GM19238 (cell line): ENCODE data around the gene WFDC2.

Experiments used
- DNase-seq: peaks from one replicate; pipeline ENCODE4 v3.0.0; 2011; ENCODE audit warnings: low spot score; ENCODE audit not compliant: insufficient read length

The WFDC2 gene

DNA sequence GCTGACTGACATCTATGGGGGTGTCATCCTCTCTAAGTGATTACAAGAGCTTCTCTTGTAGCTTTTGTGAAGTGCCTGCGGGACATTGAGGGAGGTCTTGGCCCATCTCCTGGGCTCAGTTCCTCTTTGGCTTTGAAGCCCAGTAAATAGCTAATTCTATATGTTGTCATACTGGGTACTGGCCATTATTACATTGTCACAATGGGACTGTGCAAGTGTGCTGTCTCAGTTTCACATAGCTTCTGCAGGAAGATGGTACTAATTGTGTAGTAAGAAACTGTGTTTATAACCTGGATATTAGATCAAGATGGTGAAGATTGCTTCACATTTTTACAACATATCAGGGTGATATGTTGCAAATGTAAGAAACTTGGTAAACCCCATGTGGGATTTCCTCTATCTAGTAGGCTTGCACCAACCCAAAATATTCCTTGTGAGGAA lies 26.0 kb downstream of the WFDC2 start:
- no peak for DNase-seq

DNA sequence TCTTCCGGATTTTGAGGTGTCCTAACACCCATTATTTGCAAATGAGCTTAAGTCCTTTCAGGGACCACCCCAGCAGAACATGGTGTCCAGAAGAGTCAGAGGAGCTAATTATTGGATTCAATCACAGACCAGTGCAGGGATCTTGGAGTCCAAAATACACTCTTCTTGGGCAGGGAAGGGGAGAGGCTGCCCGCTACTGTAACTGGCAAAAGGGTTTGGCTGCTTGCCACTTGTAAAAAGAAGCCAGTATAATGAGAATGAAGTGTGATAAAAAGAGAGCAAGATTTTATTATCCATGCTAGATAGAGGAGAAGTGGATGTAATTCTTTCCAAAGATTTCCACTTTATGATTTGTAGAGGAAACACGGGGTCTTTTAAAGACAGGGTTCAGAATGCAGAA lies 26.6 kb downstream of the WFDC2 start:
- no peak for DNase-seq

DNA sequence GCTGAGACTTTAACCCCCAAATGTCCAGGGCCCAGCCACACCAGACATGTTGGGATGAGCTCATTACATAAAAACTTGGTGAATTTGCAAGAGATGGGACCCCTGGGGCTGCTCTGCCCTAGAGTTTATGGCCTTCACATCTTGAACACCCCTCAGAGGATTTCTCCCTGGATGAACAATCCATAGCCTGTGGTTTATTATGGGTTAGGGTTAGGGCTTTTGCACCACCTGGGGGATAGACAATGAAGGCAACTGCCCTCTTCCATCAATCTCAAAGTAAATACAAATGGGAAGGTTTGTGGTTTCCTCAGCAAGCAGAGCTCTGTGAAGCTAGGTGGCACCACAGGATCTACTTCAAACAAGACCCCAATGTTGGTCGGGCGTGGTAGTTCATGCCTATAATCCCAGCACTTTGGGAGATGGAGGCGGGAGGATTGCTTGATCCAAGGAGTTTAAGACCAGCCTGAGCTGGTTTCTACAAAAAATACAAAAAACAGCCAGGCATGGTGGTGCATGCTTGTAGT lies 28.5 kb downstream of the WFDC2 start:
- no peak for DNase-seq

DNA sequence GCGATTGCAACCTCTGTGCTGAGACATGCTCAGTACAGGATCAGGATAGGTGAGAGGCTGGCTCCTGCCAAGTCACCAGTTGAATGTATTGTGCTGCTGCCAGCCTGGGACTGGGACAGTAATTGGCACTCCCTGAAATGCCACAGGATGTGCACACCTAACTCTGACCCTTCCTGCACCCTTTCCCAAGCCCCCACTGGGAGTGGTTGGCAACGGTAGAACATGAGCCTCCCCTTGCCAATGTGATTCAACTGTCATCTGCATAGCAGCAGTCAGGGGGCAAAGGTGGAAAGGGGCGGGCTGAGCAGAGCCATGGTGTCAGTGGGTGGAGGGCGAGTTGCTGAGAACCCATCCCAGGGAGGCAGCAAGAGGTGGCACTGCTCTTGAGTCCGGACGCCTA lies 30.5 kb downstream of the WFDC2 start:
- DNase-seq: no peak

DNA sequence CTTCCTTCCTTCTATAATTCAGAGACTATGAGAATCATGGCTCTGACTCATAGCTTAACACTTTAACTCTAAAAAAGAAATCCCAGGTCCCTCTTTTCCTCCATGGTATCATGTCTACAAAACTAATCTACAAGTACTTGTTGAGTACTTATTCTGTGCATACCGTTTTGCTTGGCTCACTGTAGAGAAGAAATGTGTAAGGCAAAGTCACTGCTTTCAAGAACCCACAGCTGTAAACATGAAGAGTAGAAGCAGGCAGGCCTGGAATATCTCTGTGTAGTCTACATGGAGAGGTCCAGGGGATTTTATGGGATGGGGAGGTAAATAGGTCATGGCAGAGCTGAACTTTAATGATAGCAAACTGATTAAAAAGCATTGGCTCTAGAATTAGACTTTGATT lies 32.0 kb downstream of the WFDC2 start:
- no peak for DNase-seq

DNA sequence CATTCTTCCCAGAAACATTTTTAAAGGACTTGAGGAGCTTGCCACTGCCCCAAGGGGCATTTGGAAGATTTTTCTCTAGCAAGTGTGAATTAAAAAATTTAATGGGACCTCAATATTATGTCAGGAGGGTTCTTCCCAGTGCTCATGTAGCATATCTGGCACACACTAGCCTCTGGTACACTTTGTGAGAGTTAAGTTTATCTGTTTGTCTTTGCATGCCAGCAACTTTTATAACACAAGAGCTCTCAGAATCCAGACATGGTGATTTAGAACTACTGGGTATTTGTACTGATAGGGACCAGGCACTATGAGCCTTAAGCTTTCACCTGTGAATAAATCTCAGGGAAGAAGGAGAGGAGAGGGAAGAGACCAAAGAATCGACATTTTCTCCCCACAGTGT lies 33.0 kb downstream of the WFDC2 start:
- DNase-seq: no peak

DNA sequence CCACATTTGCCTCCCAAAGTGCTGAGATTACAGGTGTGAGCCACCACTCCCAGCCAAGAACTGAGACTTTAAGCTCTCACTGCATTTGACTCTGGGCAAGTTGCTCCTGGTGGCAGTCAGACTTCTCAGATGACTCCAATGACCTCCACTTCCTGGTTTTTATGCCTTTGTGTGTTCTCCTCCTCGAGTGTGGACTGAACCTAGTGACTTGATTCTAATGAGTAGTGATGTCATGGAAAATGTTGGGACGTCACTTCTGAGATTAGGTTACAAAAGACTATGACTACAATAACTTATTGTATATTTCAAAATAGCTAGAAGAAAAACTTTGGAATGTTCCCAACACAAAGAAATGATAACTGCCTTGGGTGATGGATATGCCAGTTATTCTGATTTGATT lies 33.9 kb downstream of the WFDC2 start:
- DNase-seq: no peak

DNA sequence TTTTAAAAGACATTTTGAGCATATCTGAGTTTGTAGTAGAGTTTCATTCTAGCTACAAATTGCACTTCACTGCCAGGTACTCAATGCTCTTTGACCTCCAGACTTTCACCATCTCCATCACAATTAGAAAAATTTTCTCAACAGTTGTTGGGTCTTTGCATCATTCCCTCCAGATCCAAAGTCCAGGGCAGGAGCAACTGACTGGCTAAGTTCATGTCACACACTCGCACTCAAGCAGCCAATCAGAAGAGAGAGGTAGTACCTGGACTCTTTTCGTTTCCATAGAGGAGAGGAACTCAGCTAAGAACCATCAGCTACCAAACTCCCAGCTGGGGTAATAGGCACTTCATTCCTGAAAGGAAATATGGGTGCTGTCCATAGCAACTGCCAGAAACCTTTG lies 36.8 kb downstream of the WFDC2 start:
- DNase-seq: no peak

DNA sequence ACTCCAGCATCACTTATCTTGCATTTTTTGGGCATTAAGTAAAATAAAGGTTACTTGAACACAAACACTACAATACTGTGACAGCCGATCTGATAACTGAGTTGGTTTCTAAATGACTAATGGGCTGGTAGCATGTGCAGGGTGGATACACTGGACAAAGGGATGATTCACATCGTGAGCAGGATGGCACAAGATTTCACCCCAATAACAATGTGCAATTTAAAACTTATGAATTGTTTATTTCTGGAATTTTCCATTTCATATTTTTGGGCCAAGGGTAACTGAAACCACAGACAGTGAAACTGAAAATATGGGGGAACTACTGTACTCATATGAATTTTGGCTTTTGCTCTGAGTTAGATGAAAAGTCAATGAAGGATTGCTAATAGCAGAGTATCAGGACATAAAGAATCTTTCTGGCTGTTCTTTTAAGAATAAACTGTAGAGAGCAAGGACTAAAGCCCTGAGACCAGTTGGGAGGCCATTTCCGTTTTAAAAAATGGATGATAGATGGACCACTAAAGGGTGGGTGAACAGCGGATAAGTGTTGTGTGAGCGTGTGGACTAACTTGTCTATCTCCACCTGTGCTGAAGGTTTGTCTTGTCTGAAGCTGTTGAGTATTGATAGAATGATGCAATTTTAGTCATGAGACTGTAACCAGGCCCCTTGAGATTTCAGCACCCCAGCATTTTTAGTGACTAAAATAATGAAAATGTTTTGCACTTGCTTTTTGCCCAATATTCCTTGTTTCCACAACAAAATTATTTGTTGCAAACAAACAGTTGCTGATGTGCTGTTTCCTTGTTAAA lies 37.7 kb downstream of the WFDC2 start:
- DNase-seq: no peak

DNA sequence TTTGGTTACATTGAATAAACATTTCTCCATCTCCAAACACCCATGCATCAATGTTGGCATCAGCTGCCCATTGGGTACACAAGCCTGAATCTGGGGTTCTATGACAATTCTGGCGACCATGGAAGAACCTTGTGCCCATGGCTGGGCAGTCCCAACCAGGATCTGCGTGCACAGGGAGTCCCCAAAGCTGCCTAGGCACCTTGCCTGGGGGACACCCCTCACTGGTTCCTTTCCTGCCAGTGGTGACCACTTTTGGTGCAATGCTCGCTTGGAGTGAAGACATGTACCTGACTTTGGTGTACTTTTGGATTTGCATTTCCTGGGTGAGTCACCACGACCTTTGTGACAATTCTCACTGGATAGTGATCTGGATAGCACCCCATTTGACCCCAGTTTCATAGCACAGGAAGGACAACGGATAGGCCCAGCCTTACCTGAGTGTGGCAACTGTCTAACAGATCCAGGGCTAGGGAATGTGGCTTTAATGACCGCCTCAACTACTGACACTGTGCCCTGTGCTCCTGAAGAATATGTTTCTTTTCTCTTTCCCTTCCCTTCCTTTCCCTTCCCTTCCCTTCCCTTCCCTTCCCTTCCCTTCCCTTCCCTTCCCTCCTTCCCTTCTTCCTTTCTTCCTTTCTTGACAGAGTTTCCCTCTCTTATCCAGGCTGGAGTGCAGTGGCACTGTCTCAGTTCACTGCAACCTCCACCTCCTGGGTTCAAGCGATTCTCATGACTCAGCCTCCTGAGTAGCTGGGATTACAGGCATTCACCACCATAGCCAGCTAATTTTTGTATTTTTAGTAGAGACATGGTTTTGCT lies 38.7 kb downstream of the WFDC2 start:
- no peak for DNase-seq

DNA sequence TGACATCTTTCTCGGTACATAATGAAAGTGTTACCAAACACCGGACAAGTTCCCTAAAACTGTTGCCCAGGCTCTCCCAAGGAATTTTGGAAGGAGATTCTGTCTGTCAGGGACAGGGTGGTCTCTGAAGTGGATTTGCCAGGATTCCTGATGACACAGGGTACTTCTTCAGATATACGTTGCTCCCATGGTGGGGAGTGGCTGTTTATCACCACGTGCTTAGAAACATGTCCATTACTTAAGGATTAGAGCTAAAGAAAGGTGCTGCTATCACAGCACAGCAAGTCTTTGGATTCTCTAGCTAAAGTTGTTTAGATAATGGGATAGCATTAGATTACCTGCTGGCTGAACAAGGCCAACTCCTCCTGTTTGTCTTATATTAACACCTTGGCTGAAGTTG lies 39.5 kb downstream of the WFDC2 start:
- no peak for DNase-seq

DNA sequence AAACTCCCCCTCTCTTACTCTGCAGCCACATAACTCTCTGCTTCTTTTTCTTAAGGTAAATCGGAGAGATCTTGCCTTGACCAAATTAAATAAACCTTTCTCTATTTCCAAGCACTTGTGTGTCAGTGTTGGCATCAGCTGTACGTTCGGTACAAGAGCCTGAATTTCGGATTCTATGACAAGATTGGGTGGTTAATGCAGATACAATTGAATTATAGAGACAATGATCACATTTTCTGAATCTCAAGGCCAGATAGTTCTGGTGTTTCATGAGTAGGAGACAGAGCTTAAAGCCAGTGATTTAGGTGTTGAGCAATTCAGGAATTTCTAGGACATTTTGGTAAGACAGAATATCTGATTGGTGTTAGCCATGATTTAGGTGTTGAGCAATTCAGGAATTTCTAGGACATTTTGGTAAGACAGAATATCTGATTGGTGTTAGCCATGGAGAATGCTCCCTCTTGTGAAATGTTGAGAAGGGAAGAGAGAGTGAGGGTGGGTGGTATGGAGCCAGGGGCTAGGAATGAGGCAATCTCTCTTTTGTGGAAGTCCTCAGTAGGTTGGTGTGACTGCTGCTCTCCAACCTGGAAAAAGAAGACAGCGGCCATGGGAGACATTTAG lies 40.8 kb downstream of the WFDC2 start:
- DNase-seq: no peak

DNA sequence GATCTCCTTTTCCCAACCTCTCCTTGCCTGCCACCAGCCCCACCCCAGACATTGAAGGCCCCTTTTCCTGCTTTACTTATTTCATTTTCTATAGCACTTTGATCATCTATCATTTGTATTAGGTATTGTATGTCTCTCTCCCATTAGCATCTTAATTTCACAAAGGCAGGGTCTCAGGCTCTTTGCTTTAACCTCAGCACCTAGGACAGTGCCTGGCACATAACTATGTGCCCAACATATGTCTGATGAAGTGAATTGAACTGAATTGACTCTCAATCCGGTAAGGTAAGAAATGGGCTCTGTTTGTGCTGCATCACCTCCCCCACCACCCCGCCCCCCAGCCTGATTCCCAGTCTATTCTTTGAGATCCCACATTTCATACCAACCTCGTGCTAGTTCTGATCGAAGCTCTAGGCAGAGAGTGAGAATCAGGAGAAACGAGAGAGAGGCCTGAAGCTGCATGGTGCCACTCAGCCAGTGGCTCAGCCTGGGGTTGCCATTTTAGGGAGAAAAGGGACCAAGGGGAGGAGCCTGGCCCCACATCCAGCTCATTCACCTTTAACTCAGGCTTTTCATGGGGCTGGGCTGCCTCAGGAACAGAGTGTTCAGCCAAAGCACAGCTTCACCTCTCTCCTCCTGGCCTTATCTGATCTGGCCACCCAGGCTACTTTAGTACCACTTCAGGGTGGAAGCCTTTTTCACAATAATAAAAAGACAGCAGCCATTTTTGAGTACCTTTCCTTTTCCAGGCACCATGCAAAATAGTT lies 45.8 kb downstream of the WFDC2 start, which contains the start of gene SPINT3:
Gene SPINT3, minus strand, starts transcription at position 476 of the 767 bp plus-strand sequence. Its CDS starts 14 bp downstream, at position 462.
- no peak for DNase-seq

DNA sequence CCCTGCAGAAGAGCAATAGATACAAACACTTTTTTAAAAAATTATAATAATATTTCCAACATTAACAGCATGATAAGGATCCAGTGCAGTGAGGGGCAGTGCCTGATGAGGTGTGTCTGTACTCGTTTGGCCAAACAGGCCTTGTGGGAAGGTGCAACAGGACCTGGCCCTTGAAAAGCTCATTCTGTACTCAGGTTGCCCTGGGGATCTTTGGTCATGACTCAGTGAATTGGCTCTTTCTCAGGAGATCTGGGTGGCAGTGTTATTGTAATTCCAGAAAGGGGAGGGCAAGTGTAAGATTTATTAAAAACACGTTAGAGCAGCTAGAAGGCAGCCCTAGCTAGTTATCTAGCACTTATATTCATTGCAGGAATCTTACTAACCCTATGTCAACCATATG lies 48.7 kb downstream of the WFDC2 start:
- no peak for DNase-seq

DNA sequence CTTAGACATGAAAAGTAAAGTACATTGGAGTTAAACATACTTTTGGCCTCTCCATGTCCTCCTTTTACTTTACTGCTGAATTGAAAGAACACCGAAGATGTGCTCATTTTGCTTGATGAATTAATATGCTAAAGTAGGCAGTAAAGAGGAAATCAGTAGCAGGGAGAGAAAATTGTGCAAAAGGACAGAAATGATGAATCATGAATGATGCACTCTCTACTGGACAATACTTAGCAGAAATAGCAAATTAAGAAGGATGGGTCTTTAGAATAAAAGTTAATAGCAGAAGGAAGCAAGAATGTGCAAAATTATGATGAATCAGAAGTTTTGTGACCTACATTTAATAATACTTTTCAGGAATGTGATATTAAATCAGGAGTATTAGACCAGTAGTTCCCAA lies 54.3 kb downstream of the WFDC2 start:
- no peak for DNase-seq

DNA sequence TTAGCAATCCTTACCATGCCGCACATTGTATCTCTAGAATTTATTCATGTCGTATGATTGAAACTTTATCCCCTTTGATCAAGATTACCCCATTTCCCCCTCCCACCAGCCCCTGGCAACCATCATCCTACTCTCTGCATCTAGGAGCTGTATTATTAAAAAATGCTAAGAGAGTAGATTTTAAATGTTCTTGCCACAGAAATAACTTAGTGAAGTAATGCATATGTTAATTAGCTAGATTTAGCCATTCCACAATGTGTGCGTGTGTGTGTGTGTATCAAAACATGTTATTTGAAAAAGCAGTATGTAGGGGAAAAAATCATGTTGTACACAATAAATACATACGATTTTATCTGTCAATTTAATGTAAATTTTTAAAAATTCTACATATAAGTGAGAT lies 57.7 kb downstream of the WFDC2 start:
- DNase-seq: no peak
